WTC11 (cell line): ENCODE data around the gene PEX7.

Source experiments
- ATF1 ChIP-seq: sonication (generic); formaldehyde crosslinking; IDR thresholded peaks from 2 replicates; pipeline ENCODE4 v1.8.1; 2023; ENCODE audit warnings: mild to moderate bottlenecking, moderate library complexity, missing genetic modification reagents
- CREB1 ChIP-seq: sonication (generic); formaldehyde crosslinking; IDR thresholded peaks from 2 replicates; pipeline ENCODE4 v1.8.0; 2023; ENCODE audit warnings: mild to moderate bottlenecking, missing genetic modification reagents
- ESRRA ChIP-seq: sonication (generic); formaldehyde crosslinking; IDR thresholded peaks from 2 replicates; pipeline ENCODE4 v1.8.1; 2022; ENCODE audit warnings: mild to moderate bottlenecking, missing genetic modification reagents, borderline replicate concordance
- FOXP1 ChIP-seq: sonication (generic); formaldehyde crosslinking; IDR thresholded peaks from 2 replicates; pipeline ENCODE4 v1.8.0; 2022; ENCODE audit warnings: missing genetic modification reagents, mild to moderate bottlenecking, moderate library complexity, borderline replicate concordance
- RELA ChIP-seq: sonication (generic); formaldehyde crosslinking; IDR thresholded peaks from 2 replicates; pipeline ENCODE4 v1.8.1; 2022; ENCODE audit warnings: missing genetic modification reagents, mild to moderate bottlenecking, borderline replicate concordance
- SP1 ChIP-seq: sonication (generic); formaldehyde crosslinking; conservative IDR thresholded peaks from 2 replicates; pipeline ENCODE4 v1.8.1; 2022; ENCODE audit warnings: missing genetic modification reagents
- ZBTB21 ChIP-seq: sonication (generic); formaldehyde crosslinking; IDR thresholded peaks from 2 replicates; pipeline ENCODE4 v1.8.1; 2023; ENCODE audit warnings: mild to moderate bottlenecking, missing genetic modification reagents, borderline replicate concordance
- ZNF121 ChIP-seq: sonication (generic); formaldehyde crosslinking; IDR thresholded peaks from 2 replicates; pipeline ENCODE4 v1.8.0; 2023; ENCODE audit warnings: missing genetic modification reagents
- TF ChIP-seq, protein P1 (sequence below): sonication (generic); formaldehyde crosslinking; IDR thresholded peaks from 2 replicates; pipeline ENCODE4 v1.8.1; 2022; ENCODE audit warnings: mild to moderate bottlenecking, missing genetic modification reagents, moderate library complexity, borderline replicate concordance
- TF ChIP-seq, protein P2 (sequence below): sonication (generic); formaldehyde crosslinking; IDR thresholded peaks from 2 replicates; pipeline ENCODE4 v1.8.0; 2022; ENCODE audit warnings: mild to moderate bottlenecking, missing genetic modification reagents
- TF ChIP-seq, protein P3 (sequence below): fragments of 200-600 bp; IDR thresholded peaks from 2 replicates; pipeline ENCODE4 v1.8.0; 2022; ENCODE audit warnings: antibody characterized with exemption
- TF ChIP-seq, protein P4 (sequence below): fragments of 250-450 bp; sonication (Bioruptor Pico); IDR thresholded peaks from 2 replicates; pipeline ENCODE4 v1.9.0; 2021; ENCODE audit warnings: mild to moderate bottlenecking
- TF ChIP-seq, protein P5 (sequence below): sonication (generic); formaldehyde crosslinking; IDR thresholded peaks from 2 replicates; pipeline ENCODE4 v1.8.1; 2023; ENCODE audit warnings: mild to moderate bottlenecking, missing genetic modification reagents

DNA sequence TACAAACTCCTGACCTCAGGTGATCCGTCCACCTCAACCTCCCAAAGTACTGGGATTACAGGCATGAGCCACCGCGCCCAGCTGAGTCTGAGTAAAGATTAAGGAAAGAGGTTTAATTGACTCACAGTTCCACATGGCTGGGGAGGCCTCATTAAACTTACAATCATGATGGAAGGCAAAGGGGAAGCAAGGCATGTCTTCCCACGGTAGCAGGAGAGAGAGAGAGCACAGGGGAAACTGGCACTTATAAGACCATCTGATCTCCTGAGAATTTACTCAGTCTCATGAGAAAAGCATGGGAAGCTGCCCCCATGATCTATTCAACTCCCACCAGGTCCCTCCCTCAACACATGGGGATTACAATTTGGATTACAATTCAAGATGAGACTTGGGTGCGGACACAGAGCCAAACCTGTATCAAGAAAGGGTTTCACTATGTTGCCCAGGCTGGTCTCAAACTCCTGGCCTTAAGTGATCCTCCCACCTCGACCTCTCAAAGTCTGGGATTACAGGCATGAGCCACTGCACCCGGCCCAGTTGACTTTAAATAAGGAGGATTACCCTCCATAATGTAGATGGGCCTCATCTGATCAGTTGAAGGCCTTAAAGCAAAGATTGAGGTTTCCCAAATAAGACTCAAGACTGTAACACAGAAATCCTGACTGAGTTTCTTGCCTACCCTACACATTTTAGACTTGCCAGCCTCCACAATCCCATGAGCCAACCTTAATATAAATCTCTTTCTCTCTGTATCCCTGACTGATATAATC, 13.1 kb upstream of the PEX7 start:
- TF ChIP-seq, protein P1, sequence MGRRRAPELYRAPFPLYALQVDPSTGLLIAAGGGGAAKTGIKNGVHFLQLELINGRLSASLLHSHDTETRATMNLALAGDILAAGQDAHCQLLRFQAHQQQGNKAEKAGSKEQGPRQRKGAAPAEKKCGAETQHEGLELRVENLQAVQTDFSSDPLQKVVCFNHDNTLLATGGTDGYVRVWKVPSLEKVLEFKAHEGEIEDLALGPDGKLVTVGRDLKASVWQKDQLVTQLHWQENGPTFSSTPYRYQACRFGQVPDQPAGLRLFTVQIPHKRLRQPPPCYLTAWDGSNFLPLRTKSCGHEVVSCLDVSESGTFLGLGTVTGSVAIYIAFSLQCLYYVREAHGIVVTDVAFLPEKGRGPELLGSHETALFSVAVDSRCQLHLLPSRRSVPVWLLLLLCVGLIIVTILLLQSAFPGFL (CRISPR knock-in tag) = no peak
- TF ChIP-seq ATF1 (CRISPR knock-in tag) (no peak), CREB1 (CRISPR knock-in tag) (no peak), ZNF121 (CRISPR knock-in tag) (no peak), SP1 (CRISPR knock-in tag) (no peak), RELA (CRISPR knock-in tag) (no peak), FOXP1 (CRISPR knock-in tag) (no peak), ESRRA (no peak), ZBTB21 (CRISPR knock-in tag) (no peak)
- TF ChIP-seq, protein P2, sequence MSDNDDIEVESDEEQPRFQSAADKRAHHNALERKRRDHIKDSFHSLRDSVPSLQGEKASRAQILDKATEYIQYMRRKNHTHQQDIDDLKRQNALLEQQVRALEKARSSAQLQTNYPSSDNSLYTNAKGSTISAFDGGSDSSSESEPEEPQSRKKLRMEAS = no peak
- TF ChIP-seq, protein P3, sequence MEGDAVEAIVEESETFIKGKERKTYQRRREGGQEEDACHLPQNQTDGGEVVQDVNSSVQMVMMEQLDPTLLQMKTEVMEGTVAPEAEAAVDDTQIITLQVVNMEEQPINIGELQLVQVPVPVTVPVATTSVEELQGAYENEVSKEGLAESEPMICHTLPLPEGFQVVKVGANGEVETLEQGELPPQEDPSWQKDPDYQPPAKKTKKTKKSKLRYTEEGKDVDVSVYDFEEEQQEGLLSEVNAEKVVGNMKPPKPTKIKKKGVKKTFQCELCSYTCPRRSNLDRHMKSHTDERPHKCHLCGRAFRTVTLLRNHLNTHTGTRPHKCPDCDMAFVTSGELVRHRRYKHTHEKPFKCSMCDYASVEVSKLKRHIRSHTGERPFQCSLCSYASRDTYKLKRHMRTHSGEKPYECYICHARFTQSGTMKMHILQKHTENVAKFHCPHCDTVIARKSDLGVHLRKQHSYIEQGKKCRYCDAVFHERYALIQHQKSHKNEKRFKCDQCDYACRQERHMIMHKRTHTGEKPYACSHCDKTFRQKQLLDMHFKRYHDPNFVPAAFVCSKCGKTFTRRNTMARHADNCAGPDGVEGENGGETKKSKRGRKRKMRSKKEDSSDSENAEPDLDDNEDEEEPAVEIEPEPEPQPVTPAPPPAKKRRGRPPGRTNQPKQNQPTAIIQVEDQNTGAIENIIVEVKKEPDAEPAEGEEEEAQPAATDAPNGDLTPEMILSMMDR = no peak
- TF ChIP-seq, protein P4, sequence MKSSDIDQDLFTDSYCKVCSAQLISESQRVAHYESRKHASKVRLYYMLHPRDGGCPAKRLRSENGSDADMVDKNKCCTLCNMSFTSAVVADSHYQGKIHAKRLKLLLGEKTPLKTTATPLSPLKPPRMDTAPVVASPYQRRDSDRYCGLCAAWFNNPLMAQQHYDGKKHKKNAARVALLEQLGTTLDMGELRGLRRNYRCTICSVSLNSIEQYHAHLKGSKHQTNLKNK = no peak
- TF ChIP-seq, protein P5, sequence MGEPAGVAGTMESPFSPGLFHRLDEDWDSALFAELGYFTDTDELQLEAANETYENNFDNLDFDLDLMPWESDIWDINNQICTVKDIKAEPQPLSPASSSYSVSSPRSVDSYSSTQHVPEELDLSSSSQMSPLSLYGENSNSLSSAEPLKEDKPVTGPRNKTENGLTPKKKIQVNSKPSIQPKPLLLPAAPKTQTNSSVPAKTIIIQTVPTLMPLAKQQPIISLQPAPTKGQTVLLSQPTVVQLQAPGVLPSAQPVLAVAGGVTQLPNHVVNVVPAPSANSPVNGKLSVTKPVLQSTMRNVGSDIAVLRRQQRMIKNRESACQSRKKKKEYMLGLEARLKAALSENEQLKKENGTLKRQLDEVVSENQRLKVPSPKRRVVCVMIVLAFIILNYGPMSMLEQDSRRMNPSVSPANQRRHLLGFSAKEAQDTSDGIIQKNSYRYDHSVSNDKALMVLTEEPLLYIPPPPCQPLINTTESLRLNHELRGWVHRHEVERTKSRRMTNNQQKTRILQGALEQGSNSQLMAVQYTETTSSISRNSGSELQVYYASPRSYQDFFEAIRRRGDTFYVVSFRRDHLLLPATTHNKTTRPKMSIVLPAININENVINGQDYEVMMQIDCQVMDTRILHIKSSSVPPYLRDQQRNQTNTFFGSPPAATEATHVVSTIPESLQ (CRISPR knock-in tag) = no peak
